Activated CD4-positive, alpha-beta T cell treated with anti-CD3 and anti-CD28 coated beads for 1 hour (primary cell): Measurements from ENCODE around the gene FOXC1.

Experiments used
- DNase-seq: peaks from one replicate; pipeline ENCODE4 v3.0.0-alpha.2; 2020

Gene FOXC1

DNA sequence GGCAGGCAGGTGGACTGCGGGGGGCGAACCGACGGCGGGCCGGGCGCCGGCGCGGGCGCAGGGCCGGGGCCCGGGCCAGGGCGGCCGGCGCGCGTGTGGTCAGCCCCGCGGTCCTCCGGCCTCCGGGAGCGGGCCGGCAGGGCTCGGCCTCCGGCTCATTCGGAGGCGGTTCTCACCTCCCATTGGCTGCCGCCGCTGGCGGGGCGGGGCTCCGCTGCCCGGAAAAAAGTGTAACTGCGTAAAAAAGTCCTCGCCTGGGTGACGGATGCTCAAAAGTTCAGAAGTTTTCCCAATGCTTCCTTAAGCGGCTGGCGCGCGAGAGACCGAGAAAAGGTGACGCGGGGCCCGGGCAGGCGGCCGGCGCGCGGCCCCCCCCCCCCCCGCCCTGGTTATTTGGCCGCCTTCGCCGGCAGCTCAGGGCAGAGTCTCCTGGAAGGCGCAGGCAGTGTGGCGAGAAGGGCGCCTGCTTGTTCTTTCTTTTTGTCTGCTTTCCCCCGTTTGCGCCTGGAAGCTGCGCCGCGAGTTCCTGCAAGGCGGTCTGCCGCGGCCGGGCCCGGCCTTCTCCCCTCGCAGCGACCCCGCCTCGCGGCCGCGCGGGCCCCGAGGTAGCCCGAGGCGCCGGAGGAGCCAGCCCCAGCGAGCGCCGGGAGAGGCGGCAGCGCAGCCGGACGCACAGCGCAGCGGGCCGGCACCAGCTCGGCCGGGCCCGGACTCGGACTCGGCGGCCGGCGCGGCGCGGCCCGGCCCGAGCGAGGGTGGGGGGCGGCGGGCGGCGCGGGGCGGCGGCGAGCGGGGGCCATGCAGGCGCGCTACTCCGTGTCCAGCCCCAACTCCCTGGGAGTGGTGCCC, at the start of gene FOXC1:
FOXC1 (plus strand) TSS at position 268 of the 849 bp plus-strand sequence; CDS start at position 799, 531 bp downstream.
- no peak for DNase-seq

DNA sequence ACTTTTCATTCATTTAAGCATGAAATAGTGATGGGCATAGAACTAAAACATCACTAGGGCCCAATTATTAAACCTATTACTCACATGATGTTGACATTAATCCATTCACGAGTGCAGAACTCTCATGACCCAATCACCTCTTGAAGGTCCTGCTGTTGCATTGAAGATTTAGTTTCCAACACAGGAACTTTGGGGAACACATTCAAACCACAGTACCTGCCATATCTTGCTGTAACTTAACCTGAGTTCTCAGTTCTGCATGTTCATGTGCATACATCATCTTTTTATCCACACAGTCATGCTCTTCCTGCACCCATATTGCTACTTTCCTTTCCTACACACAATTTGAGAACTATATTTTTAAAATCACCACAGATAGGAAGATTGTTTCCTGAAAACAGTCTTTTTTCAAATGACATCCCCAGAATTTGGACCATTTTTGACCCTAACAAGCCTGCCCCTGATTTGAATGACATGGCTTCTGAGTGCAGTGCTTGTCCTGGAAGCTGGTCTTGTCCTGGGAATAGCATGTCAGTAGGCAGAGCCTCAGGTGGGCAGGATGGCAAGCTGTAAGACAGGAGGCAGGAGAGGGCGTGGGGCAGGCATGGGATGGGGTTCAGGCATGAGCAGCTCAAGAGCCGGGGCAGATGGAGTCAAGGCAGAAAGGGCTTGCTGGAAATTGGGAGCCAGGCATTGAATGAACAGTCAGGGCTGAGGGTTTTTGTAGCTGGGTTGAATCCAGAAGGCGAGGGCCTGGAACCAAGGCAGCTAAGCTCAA, 49.2 kb upstream of the FOXC1 start:
- no peak for DNase-seq

DNA sequence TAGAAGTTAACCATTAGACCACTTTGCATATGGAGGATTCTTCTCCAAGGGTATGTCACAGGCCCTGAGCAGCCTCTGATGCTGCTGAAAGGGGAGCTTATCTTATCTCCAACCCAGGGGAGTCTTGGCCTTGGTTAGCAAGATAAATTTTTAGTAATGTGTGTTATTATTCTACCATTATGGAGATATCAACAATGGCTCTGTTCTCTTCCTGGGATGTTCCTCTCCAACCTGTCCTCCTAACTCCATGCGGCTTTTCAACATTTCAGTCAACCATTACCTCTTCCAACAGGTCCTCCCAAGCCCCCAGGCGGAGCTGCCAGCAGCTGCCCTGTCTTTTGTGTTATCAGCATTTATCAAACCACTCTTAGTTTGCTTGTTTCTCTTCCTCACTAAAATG, 48.4 kb upstream of the FOXC1 start:
- DNase-seq, result no peak

DNA sequence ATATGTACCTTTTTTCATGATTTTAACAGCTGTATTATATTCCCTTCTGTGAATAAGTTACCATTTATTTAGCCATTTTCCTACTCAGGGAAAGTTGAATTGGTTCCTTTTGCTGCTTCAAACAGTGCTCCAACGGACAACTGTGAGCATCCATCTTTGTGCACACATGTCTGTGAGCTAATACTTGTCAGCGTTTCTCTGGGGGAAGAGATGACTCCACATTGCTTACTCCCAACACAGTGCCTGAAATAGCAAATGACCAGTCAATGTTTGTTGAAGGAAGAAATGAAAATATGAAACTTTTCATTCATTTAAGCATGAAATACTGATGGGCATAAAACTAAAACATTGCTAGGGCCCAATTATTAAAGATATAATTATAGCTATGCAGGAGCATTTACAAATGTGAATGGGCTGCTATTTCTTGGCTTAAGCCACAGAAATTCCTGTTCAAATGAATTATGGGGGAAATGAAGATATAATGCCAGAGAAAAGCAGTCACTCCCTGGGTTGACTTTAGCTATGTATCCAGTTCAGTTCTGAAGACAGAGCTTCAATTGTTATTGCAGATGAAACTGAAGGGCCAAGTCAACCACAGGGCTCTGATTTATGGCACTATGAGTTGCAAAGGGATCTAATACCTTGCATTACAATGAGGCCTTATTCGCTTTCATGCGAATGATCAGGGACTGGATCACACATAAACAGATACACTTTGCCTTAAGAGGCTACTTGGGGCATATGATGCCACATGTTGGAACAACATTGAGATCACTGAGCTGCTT, 47.4 kb upstream of the FOXC1 start:
- no peak for DNase-seq

DNA sequence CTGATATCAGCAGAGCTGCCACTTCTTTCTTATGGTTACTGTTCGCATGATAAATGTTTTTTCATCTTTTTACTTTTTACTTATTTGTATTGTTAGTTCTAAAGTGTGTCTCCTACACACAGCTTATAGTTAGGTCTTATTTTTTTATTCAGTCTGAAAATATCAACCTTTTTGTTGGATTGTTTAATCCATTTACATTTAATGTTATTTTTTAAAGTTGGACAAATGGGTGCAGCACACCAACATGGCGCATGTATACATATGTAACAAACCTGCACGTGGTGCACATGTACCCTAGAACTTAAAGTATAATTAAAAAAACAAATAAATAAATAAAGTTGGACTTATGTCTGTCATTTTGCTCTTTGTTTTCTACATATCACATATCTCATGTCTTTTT, 40.3 kb upstream of the FOXC1 start:
- no peak for DNase-seq

DNA sequence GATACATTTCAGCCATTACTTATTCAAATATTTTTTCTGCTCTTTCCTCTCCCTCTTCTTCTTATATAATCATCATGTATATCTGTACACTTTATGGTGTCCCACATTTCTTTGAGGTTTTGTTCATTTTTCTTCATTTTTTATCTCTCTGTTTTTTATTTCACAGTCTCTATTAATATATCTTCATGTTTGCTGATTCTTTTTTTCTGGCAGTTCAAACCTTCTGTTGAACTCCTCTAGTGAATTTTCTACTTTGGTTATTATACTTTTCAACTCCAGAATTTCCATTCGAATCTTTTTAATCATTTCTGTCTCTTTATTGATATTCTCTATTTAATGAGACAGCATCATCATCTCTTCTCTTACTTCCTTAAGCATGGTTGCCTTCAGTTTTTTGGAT, 38.9 kb upstream of the FOXC1 start:
- DNase-seq, result no peak

DNA sequence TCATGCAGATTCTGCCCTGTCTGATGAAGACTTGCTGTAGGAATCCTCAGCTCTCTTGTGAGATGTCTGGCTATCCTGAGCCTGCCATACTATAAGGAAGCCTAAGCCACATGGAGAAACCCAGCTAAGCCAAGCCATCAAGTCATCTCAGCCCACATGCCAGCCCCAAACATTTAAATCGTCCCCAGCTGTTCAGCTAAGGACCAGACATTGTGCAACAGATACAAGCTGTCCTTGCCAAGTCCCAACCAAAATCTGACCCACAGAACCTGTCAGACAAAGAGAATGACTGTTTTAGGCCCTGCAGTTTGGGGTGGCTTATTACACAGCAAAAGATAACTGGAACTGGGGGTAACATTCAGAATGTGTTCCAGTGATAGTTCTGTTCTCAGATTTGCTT, 36.8 kb upstream of the FOXC1 start:
- DNase-seq, result no peak

DNA sequence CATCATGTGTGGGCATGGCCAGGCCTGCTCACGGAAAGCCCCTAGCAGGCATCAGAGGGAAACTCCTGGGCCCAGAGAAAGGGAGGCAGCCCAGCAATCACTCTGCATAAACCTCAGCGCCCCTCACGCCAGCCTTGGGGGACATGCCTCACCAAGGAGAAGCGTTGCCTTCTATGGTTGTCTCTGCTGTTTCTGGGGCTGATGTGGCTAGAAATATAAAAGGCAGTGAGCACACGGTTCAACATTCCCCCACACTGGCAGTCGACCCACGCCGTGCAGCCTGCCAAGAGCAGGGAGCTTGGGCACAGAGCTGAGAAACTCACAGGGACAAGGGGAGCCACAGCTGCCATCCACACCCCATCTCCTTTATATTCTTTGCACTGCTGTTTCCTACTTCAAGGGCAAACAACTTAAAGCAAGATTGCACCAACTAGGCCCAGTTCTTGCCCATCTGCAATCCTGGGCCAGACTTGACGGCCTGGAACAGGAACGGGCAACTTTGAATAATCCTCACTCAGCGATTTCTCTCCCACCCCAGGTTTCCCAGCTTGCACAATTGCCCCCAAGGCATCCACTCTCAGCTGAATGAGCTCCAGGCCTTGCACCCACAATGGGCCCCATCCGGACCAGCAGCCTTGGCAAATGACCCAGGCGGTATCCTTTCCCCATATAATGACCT, 35.5 kb upstream of the FOXC1 start:
- DNase-seq, result no peak

DNA sequence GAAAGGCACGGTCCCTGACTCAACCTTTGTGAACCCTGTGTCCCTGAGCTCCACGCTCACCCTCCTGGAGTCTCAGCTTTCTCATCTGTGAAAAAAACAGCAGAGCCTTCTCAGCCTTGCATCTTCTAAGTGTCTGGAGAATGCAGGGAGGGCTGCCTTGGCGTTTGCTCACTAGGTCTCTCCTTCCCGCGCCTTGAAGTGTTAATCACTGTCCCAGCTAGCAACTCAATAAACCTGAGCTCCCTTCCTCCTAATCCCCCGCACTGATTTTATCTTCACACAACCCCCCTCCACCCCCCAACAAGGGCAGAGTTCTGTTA, 34.9 kb upstream of the FOXC1 start:
- DNase-seq, result no peak

DNA sequence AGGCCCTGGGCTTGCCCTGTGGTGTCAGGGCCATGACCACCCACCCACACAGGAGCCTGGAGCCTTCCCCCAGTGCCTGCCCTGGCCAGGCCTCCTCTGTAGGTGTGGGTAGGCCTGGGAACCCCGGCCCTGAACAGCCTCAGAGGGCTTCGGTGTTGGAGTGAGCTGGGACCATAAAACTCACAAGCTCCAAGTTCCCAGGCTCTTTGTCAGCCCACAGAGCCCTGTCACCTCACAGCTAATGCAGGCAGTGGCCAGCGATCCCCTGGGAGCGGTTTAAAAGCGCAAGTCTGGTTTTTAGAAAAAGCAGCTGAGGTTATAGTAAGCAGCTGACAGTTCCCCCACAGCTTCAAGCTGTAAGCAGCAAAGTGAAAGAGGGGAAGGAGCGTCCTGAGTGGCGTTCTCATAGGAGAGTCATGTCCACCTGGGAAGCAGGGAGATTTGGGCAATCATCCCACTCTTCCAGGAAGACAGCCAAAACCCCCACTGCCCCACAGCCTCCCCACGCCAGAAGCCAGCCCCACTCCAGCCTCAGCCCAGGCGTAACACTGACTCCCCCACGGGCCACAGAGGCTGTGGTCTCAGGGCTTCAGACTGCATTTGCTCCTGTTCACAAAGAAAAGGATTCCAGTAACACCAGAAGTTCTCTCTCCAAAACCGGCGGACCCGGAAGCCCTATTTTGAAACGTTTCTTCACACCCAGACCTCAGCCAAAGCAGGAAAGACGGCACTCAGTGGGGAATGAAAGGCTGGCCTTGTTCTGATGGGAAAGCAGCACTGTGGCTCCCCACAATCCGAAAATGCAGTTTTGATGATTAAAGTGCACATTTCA, 34.3 kb upstream of the FOXC1 start:
- DNase-seq, result no peak

DNA sequence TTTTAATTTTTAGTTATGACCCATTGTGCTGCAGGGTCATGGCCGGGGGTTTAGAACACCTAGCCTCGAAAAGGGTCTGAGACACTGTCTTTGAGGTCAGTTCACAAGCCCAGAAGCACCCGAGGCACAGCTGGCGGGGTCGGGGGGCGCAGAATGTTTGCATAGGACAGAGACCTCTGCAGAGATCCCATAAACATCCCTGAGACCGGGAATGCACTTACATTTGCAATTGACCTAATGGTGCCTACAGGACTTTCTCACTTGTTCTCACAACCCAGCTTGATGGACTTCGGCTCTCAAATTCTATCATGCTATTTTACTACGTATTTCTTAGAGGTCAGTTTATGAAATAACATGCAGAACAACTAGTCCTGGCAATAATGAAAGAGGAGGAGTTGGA, 33.5 kb upstream of the FOXC1 start:
- DNase-seq, result no peak

DNA sequence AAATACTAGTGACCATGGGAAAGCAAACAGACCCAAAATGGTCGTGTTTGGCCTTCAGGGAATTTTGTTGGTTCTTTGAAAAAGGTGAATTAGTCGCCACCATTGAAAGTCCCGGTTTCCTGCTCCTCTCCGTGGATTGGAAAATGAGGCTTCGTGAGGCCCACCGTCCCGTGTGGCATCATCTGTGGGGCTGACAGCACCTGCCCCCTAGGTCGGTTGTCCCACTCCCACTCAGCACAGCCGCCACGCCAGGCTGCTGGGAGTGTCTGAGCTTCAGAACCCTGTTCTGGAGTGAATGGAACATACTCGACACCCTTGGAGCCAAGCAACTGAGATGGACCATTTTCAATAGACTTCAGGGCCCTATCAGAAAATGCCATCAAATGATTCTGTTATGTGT, 33.0 kb upstream of the FOXC1 start:
- DNase-seq, result no peak

DNA sequence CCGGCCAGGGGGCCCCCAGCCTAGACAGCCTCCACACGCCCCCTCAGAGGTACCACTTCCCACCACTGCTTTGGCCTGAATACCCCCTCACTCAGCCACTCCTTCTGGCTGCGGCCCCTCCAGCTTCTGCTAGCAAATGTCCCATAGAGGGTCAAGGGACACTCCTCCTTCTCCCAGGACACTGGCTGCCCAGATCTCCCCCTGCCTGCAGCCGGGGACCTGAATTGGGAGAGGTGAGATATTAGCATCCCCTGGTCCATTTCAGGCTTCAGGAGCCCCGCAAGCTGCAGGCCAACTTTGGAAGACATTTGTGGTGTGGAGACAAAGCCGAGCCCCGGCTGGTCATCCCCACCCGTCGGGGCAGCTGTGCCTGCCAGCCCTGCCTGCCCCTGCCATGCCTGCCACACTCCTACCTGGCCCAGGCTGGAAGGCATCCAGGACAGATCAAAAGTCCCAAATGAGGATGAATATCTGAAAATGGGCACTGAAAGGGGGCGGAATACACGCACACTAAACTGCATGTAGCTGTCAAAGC, 32.5 kb upstream of the FOXC1 start:
- DNase-seq, result no peak

DNA sequence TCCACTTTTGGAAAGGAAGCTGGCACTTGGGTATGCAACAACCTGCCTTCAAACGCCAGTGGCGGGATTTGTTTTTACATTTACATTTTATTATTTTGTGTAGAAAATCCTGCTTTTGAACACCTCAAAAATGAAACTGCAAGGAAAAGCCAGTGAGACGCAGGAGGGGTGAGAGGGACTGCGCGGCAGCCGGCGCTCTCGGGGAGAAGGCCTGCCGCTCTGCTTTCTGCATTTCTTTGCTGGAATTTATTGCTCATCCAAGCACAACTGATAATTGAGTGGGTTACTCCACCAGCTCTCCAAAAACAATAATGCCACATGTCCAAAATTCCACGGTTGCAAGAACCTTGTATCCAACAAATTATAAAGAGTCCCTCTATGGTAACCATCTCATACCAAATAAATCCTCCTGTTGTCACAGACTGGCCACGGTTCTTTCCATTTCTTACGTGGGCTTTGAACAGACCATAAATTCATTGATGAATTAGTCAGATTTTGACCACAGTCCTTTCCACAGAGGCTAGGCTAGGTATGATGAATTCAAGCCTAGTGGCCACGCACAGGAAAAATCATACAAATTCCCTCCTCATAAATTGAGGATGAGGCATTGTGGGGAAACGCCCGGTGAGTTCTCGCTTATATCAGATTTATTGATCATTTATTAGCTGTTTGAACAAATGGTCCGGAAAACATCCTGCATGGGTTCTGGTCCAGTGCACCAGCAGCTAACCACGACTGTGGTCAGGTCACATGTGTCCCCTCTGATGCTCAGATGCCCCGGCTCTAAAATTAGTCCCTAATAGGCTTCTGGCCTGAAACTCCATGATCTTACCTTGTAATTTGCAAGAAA, 31.6 kb upstream of the FOXC1 start:
- no peak for DNase-seq

DNA sequence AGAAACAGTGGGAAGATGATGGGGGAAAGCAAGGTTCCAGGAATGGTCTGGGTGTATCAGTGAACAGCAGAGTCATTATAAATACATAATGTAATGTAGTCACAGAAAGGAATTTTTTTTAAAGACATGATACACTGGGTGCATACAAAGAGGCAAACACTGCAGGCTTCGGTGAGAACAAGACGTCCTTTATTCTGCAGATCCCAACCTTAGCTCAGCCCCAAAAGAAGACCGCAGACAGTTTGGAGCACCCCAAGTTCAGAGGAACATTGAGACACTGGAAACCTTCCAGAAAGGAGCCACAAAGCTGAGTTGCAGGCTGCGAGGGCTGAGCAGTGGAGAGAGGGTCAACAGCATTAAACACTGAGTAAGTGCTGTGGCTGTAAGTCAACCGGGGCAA, 30.6 kb upstream of the FOXC1 start:
- DNase-seq, result no peak

DNA sequence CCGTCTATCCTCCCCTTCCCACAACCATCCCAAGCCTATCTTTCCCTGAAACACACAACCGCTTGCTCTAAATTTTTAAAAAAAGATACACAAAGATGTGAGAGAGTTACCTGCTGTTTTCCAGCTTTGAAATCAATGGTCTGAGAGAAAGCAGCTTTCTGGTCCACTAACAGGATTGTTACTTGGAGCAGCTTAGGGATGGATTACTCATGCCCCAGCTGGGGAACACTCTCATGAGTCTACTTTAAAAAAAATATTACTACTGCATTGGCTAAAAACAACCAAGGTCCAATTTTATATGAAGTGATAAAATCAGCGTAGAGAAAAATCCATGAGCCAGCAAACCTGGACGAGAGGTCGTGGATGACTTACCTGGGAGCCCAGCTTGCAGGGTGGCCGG, 29.6 kb upstream of the FOXC1 start:
- no peak for DNase-seq

DNA sequence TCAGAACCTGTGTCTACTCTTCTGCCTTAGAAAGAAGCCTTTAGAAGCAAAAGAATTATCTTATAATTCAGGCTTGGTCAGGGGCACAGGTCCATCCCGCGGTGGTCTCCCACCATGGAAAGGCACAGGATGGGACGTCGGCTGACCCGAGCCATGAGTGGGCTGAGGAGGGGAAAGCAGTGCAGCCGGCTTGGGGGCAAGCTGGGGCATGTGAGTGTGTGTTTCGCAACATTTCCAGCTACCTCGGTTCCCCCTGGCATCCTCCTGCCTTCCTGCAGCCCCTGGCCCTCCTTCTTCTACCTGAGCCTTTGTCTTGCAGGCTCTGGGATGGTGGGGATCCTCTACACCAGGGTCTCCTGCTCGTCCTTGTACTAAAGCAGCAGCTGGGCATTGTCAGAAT, 29.1 kb upstream of the FOXC1 start:
- no peak for DNase-seq

DNA sequence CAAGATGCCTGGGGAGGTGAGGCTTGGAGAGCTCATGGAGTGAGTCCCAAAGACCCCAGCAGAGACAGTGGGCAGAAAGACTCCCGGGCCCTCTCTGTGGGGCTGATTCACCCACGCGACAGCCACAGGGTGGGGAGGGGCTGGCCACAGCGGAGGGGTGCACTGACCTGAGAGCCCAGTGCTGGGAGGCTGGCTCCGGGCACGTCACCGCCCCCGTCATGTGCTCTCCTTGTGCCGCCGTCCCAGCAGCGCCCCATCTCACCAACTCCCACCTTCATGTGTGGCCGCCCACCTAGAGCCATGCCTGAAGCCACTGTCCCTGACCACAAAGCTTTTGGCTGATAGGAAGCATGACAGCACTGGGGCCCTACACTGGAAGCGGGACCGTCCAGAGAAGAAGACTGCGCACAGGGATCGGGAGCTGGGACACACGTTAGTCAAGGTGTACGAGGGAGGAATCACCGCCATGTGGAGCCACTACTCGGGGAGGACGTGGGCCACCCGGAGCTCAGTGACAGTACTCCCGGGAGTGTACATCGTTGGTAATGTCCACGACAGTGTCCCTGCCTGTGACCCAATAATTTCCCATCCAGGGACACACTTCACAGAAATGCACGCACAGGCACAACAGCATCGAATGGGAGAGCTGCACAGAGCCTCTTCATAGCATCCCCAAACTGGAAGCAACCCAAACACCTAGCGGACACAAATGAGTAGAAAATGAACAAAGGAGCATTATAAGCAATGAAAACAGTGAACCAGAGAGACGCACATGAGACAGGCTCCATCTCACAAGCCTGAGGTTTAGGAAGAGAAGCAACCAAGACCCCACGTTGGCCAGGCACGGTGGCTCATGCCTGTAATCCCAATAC, 28.4 kb upstream of the FOXC1 start:
- no peak for DNase-seq

DNA sequence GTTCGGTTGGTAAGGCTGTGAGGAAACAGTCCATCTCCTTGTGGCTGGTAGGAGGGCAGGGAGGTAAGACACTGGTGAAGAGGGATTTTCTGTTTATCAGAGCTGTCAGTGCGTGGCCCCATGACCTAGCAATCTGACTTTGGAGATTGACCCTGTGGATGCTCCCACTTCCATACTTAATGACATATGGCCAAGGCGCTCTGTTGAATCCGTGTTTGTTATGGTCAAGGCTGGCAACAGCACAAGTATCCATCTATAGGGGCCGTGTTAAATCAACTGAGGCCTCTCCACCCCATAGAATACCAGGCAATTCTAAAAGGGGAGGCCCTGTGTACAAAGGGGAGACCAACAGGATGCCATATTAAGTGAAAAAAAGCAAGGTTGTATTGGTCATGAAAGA, 25.6 kb upstream of the FOXC1 start:
- DNase-seq, result no peak
